Measurements from ENCODE around the gene KDR.
A peak's percentile ranks its signal among the peaks of the same experiment; 100 is the strongest.

The KDR gene

DNA sequence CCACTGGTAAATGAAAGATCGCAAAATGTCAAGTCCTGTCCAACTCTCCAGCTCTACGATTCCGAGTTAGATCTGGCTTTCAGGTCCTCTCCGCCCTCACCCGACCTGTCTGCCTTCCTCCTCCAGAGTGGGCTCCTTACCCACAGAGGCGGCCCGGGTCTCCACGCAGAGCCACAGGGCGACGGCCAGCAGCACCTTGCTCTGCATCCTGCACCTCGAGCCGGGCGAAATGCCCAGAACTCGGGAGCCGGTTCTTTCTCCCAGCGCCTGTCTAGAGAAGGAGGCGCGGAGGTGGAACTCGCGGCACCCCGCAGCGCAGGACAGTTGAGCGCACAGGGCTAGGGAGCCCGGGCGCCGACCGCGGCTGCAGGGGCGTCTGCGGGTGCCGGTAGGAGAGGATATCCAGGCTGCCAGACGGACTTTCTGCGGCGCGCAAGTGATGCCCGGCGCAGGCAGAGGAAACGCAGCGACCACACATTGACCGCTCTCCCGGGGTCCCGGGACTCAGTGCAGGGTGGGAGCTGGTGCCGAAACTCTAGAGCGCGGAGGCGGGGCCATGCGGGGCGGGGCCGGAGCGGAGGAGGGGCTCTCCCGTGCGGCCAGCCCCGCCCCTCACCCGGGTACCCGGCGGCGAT lies at the start of gene KDR:
Gene KDR (minus strand): TSS at position 509 of the 635 bp plus-strand sequence. CDS start 302 bp downstream, at position 207.
- DNase-seq (ENCODE audit: low spot score), result no peak

DNA sequence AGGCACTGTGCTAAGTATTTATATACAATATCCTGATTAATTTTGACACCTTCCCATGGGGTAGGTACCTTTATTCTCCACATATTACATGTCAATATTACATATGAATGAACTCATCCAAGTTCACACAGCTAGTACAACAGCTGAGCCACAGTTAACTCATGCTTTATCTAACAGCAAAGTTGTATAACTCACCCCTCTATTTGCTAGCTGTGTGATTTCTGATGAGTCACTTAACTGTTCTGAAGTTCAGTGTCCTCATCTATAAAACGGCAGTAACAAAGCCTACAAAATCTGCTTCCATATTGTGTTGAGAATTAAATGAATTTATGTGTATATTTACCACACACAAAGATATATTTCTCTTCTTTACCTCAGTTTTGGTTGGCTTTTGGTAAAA lies 48.2 kb upstream of the KDR start:
- DNase-seq (ENCODE audit: low spot score), result no peak

GRCh38 chr4:55172694-55173287 lies 47.4 kb upstream of the KDR start:
- DNase-seq (ENCODE audit: low spot score), result no peak

GRCh38 chr4:55170462-55170861 lies 45.1 kb upstream of the KDR start:
- DNase-seq (ENCODE audit: low spot score), result no peak

DNA sequence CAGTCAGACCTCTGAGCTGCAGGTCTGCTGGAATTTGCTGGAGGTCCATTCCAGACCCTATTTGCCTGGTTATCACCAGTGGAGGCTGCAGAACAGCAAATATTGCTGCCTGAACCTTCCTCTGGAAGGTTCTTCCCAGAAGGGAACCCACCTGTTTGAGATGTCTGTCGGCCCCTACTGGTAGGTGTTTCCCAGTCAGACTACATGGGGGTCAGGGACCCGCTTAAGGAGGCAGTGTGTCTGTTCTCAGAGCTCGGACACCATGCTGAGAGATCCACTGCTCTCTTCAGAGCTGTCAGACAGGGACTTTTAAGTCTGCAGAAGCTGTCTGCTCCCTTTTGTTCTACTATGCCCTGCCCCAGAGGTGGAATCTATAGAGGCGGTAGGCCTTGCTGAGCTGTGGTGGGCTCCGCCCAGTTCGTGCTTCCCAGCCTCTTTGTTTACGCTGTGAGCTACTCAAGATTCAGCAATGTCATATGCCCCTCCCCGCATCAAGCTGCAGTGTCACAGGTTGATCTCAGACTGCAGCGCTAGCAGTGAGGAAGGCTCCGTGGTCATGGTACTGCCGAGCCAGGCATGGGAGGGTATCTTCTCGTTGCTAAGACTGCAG lies 44.1 kb upstream of the KDR start:
- DNase-seq (ENCODE audit: low spot score), result peak; percentile 18

DNA sequence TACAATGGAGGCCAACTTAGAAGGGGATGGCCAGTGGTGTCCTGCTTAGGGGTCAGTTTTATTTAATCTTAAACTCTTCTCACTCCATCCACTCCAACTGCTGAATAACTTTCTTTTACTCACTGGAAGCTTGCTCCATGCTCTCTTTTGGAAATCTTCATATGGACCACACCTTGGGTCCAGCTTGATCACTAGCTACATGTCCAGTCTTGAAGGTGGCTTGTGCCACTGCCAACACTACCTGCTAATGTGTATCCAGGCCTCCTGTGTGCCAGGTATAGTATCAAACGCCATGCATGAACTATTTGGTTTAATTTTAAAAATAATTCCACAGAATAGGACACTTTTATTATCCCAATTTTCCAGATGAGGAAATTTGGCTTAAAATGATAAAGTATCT lies 37.0 kb upstream of the KDR start:
- no peak for DNase-seq (ENCODE audit: low spot score)

DNA sequence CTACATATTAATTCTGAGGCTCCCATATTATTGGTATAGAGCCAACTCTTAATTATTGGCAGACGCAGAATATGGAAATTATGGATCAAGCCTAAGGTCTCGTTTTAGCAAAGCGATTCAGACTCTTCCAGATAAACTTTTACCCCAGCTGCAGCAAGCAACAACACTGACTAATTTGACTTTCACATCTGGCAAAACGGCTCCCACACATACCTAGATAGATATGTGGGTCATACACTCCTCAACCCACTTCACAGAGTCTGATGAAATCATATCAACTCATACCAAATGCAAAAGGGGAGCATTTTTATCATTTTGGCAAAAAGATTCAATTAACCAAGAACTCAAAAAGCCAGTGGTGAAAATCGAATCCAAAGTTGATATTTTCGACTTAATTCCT lies 36.3 kb upstream of the KDR start:
- no peak for DNase-seq (ENCODE audit: low spot score)

- DNase-seq (ENCODE audit: low spot score), result no peak
Measured at GRCh38 chr4:55159851-55160250, 34.5 kb upstream of the KDR start.

DNA sequence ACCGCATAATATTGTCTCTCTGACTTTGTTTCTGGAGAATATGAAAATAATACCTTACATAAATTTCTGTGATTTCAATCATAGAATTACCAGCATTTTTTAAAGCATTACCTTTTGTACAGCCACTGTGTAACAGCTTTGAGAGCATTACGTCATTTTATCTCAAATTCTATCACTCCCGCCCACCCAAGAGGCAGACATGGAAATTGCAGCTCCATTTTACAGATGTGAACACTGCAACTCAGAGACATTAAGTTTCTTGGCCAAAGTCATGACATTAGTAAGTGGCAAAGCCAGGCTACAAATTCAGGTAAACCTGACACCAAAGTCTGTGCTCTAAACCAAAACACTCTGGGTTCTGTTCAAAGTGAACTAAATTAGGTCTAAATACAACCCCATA lies 33.6 kb upstream of the KDR start:
- no peak for DNase-seq (ENCODE audit: low spot score)

DNA sequence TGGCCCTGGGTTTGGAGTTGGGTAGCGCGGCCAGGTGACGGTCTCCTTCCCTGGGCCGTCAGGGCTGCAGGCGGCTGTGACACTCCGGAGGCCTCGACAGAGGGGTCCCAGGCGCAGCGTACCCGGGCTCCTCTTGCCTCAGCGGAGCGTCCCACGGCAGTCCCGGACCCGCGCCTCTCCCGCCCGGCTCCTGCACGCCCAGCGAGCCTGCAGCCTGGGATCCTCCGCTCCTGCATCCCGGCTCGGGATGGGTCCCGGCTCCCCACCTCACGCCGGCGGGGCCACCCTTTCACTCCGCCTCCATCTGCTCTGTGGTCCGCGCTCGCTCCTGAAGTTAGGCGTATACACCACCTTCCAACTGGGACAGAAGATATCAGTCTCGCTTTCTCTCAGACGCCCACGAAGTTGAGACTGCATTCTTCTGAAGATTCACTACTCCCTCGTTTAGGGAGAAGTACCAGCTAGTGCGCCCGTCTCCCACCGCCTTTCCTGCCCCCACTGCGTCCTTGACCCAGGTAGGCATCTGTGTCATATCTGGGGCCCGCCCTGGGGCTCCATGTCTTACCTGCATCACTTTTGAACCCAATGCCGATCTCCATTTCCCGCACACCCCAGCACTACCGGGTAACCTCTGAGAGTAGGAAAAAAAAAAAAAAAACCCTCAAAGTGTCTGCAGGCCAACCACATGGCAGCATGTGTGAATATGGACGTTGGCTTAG lies 32.3 kb upstream of the KDR start:
- DNase-seq (ENCODE audit: low spot score), result no peak

GRCh38 chr4:55154933-55155332 lies 29.5 kb upstream of the KDR start:
- DNase-seq (ENCODE audit: low spot score), result no peak

- DNase-seq (ENCODE audit: low spot score), result no peak
Measured at GRCh38 chr4:55154290-55154880, 29.0 kb upstream of the KDR start.

DNA sequence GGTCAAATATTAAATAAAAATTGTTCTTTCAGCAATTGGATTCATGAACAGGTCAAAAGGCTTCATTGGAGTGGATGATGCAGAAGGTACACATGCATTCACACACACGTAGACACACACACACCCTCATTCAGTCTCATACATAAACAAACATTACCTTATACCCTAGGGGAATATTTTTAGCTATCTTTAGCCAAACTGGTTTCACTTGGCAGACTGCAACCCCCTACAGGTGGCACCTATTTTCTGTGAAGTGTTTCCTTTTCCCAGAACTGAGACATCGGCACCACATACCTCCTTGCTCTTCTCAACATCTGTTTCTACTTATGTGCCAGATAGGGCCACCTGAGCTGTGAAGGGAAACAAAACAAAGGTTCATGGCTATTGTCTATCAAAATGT lies 18.5 kb upstream of the KDR start:
- no peak for DNase-seq (ENCODE audit: low spot score)

DNA sequence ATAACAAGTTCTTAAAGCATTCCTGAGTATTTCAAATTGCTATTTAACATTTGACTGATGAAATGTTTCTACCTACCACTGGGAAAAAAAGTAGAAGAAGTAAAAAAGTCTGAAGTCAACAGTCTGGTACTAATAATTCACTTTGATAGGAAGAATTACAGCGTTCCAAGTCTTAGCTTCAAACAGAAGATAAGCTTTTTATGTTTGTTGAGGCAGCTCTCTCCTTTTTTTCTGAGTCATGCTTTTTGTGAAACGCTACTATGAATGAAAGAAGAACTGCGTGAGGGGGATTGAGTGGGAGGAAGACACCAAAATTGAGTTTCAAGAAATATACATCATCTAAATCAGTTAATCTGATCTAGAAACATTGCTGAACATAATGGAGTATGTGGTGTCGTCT lies 13.0 kb upstream of the KDR start:
- no peak for DNase-seq (ENCODE audit: low spot score)

DNA sequence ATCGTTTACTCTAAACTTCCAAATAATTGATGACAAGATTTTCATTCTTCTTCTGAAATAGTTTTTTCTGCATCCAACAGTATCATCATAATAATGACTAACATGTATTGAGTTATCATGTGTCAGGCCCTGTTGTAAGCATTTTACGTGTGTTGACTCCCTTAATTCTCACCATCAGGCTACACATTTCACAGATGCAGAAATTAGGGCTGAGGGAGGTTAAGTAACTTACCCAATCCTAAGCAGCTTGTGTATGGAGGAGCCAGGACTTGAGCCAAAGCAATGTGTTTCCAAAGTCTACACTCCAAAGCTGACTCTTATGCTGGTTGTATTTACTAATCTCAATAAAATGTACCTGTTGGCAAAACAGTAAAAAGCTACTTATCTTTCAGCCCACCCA lies 11.2 kb upstream of the KDR start:
- DNase-seq (ENCODE audit: low spot score), result no peak

DNA sequence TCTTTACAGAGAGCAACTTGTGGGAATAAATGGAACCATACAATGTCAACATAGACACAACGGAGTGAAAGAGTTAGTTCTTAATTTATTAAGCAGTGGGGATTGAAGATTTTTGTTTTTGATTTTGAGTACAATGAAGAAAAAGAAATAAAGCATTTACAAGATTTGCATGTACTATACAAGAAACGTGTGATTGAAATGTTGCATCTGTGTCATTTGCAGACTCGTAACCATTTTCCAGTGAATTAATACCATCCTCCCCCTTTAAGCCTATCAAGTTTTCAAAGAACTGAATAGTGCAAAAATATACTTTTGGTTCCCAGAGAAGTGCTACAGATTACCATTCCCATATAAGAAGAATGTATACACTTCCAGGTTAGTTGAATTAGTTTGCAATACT lies 8.6 kb upstream of the KDR start:
- DNase-seq (ENCODE audit: low spot score), result no peak

GRCh38 chr4:55132775-55133174 lies 7.4 kb upstream of the KDR start:
- DNase-seq (ENCODE audit: low spot score), result no peak

DNA sequence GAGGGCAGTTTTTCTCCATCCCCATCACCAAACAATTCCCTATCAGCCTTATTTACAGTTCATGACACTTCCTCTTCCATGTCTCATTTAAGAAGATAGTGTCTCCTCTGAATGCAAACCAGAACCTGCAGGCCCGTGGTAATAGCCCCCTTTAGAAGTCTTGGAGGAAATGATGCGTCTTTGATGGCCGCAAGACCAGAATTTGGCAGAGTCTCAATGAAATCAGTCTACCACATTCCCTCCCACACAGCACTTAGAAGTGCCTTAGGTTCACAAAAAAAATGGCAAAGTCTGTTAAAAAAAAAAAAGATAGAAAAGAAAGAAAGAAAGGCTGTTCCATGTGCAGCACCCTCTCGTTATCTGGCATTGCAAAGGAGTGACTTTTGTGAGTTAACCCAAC lies 2.1 kb upstream of the KDR start:
- no peak for DNase-seq (ENCODE audit: low spot score)

GRCh38 chr4:55127053-55127452 lies 1.7 kb upstream of the KDR start:
- no peak for DNase-seq (ENCODE audit: low spot score)

DNA sequence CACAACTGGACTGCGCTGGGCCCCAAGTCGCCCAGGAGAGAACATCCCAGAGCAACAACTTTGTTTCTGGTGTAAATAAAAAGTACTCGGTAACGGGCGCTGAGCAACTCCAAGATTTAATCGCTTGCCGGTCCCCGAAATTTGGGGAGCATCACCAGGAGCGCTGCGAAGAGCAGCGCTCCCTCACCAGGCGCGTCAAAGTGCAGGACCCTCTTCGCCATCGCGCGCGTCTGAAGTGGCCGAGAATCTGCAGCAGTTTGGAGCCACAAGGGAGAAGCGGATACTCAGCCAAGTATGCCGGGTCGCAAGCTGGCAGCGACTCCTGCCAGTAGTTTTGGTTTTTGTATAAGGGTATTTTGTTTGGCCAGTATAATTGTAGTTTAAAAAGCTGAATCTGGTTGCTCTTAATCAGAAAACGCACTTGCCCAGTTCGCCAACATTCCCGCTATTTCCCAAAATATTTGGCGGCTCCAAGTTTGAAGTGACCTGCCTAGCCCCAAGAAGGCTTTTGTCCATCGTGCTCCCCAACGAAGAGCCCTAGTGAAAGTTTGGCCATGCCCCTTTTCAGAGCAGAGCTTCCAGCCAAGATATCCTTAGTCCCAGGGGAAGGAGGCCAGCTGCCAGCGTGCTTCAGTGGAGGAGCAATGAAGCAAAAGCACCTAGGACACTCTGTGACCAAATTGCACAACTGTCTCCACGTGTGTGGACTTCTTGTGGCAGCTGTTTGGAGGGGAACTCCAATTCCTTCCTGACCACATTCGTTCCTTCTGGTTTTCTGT lies 557 bp upstream of the KDR start:
- DNase-seq (ENCODE audit: low spot score), result no peak

GRCh38 chr4:55124322-55125076 lies 896 bp downstream of the KDR start:
- DNase-seq (ENCODE audit: low spot score), result no peak

Measured in SW480 (cell line).